Stimulated activated naive CD8-positive, alpha-beta T cell treated with anti-CD3 and anti-CD28 coated beads, Interleukin-15, Interleukin-2, amounts not matched to agents 100 ng/mL and 50 ng/mL, for 24 hours (primary cell): ENCODE data around the gene ABHD16B.
A peak's percentile ranks its signal among the peaks of the same experiment; 100 is the strongest.

Source experiments
- H3K27ac Mint-ChIP-seq: one replicate; pipeline ENCODE4 v1.8.0; 2021; ENCODE audit warnings: mild to moderate bottlenecking, mixed read lengths
- H3K27me3 Mint-ChIP-seq: one replicate; pipeline ENCODE4 v1.8.0; 2021; ENCODE audit warnings: mixed read lengths
- H3K36me3 Mint-ChIP-seq: one replicate; pipeline ENCODE4 v1.8.0; 2021; ENCODE audit warnings: low read depth, mixed read lengths
- H3K4me1 Mint-ChIP-seq: one replicate; pipeline ENCODE4 v1.8.0; 2021; ENCODE audit warnings: low read depth, mixed read lengths
- H3K4me3 Mint-ChIP-seq: one replicate; pipeline ENCODE4 v1.8.0; 2021; ENCODE audit warnings: mild to moderate bottlenecking, mixed read lengths
- H3K9me3 Mint-ChIP-seq: one replicate; pipeline ENCODE4 v1.8.0; 2021; ENCODE audit warnings: mixed read lengths

The ABHD16B gene

DNA sequence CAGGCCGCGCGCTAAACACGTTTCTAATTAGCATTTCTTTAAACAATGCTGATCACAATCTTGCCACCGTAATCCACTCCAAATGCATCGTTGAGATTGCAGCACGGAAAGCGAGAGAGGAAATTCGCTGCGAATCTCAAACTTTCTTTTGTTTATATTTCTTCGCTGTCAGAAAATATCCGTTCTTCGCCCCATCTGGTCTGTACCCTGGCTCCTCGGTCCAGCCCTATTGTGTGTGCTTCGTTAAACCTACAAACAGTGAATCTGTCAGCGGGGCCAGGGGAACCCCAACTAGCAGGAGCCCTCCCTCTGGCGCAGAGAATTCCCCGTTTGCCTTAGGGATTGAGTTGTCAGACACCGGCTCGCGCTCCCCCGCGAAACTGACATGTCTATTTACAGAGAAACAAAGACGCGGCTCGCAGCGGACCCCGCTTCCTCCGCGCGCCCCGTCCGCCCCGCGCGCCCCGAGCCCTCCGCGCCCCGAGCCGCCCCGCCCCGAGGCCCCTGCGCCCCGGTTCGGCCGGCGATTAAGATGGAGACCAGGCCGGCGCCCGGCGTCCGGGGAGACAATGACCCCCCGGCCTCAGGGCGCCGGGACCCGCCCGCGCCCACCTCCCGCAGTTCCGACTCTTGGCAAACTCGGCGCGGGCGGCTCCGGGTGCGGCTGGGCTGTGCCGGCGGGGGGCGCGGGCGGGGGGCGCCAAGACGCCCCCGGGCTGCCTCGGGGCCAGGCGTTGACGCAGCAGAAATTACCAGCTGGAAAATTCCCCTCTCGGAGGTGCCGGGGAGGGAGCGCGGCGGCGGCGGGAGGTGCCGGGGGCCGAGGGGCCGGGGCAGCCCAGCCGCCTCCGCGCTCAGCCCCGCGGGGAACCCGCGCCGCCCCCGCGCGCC, 31.1 kb upstream of the ABHD16B start:
- no peaks in the 10 kb centered on the region for H3K36me3 Mint-ChIP-seq
- peak overlapping the region; percentile 57 for H3K27ac Mint-ChIP-seq
- H3K27me3 Mint-ChIP-seq = peaks cover 31% of the 10 kb centered on the region
- peak overlapping the region; percentile 81 for H3K4me3 Mint-ChIP-seq
- H3K9me3 Mint-ChIP-seq = no peaks in the 10 kb centered on the region
- peaks cover 18% of the 10 kb centered on the region for H3K4me1 Mint-ChIP-seq

DNA sequence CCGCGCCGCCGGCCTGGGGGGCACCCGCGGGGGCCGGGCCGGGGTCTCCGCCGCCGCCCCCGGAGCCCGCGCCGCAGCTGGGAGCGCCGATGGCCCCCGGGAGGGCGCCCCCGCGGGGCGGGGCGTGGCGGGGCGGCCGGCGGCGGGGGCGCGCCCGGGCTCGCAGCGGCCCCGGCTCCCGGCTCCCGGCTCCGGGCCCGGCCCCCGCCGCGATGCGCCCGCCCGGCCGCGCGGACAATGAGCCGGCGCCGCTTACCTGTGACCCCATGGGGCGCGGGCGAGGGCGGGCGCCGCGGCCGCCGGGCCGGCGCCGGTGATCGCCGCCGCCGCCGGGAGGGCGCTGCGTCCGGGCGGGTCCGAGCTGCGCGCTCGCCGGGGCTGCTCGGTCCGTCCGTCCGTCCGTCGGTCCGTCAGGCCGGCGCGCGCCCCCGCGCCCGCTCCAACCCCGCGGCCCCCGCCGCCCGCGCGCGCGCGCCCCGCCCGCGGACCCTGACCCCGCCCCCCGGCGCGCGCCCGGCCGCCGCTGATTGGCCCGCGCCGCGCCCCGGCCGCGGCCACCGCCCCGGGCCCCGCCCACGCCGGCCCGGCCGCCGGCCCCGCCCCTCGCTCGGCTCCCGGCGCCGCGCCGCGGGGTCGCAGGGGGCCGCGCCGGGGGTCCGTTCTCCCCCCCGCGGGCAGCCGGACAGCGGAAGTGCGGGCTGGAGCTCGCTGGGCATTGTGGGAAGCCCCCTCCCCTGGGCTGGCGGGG, 30.3 kb upstream of the ABHD16B start, which contains the start of gene ZBTB46:
Gene ZBTB46, minus strand, starts transcription at position 424 of the 748 bp plus-strand sequence. CDS start 40,507 bp downstream, outside the sequence.
- Mint-ChIP-seq H3K27ac (no peak within 1 kb of the TSS), H3K4me3 (peak within 1 kb of the TSS; percentile 81)

GRCh38 chr20:63831646-63831992, 29.7 kb upstream of the ABHD16B start:
- H3K36me3 Mint-ChIP-seq = no peaks in the 10 kb centered on the region
- no peaks in the 10 kb centered on the region for H3K9me3 Mint-ChIP-seq
- H3K27ac Mint-ChIP-seq = no peak overlapping the region
- H3K4me3 Mint-ChIP-seq = no peak overlapping the region
- peaks cover 22% of the 10 kb centered on the region for H3K27me3 Mint-ChIP-seq
- H3K4me1 Mint-ChIP-seq = peaks cover 10% of the 10 kb centered on the region

More for the DNA sequence above, 30.3 kb upstream of the ABHD16B start, which contains the start of gene ZBTB46:
- no peaks in the 10 kb centered on the region for H3K9me3 Mint-ChIP-seq
- H3K27me3 Mint-ChIP-seq = peaks cover 24% of the 10 kb centered on the region
- H3K36me3 Mint-ChIP-seq = no peaks in the 10 kb centered on the region
- peaks cover 12% of the 10 kb centered on the region for H3K4me1 Mint-ChIP-seq

DNA sequence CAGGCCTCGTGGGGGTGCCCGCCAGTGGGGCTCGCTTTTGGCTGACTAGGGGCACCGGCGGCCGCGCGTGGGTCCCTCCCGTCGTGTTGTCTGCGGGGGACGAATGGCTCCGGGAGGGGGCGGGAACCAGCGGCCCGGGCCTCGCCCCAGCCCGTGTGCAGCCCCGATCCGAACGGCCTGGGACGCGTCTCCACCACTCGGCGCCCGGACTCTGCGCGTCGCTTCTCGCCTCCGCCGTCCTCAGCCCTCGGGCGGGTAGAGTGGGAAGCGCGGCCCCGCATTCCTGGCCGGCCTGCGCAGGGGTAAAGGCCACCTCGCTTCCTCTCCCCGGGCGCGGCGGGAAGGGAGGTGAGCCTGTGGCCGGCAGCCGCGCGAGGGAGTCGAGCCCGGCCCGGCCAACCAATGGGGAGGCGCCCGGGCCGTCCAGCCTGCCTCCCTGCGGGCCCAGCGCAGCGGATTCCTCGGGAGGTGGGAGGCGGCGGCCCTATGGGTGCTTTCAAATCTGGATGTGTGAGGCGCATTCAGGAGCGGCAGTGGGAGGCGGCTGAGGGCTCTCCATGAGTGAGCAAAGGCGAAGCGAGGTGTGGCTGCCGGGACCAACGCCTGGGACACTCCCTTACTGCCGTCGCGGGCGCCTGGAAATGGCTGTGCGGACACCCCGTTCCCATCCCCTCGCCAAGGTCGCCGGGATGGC, 29.2 kb upstream of the ABHD16B start:
- H3K4me1 Mint-ChIP-seq = peaks cover 10% of the 10 kb centered on the region
- no peaks in the 10 kb centered on the region for H3K9me3 Mint-ChIP-seq
- H3K27me3 Mint-ChIP-seq = peaks cover 22% of the 10 kb centered on the region
- no peak overlapping the region for H3K27ac Mint-ChIP-seq
- no peak overlapping the region for H3K4me3 Mint-ChIP-seq
- no peaks in the 10 kb centered on the region for H3K36me3 Mint-ChIP-seq

GRCh38 chr20:63833776-63834490, 27.4 kb upstream of the ABHD16B start:
- Mint-ChIP-seq H3K9me3 (no peaks in the 10 kb centered on the region), H3K36me3 (no peaks in the 10 kb centered on the region), H3K4me3 (no peak overlapping the region), H3K4me1 (peaks cover 10% of the 10 kb centered on the region), H3K27ac (no peak overlapping the region), H3K27me3 (peaks cover 12% of the 10 kb centered on the region)

- H3K4me1 Mint-ChIP-seq = peaks cover 7% of the 10 kb centered on the region
- H3K4me3 Mint-ChIP-seq = no peak overlapping the region
- peaks cover 7% of the 10 kb centered on the region for H3K27me3 Mint-ChIP-seq
- H3K36me3 Mint-ChIP-seq = no peaks in the 10 kb centered on the region
- no peaks in the 10 kb centered on the region for H3K9me3 Mint-ChIP-seq
- H3K27ac Mint-ChIP-seq = no peak overlapping the region
These were observed 26.8 kb upstream of the ABHD16B start for GRCh38 chr20:63834491-63834880.

DNA sequence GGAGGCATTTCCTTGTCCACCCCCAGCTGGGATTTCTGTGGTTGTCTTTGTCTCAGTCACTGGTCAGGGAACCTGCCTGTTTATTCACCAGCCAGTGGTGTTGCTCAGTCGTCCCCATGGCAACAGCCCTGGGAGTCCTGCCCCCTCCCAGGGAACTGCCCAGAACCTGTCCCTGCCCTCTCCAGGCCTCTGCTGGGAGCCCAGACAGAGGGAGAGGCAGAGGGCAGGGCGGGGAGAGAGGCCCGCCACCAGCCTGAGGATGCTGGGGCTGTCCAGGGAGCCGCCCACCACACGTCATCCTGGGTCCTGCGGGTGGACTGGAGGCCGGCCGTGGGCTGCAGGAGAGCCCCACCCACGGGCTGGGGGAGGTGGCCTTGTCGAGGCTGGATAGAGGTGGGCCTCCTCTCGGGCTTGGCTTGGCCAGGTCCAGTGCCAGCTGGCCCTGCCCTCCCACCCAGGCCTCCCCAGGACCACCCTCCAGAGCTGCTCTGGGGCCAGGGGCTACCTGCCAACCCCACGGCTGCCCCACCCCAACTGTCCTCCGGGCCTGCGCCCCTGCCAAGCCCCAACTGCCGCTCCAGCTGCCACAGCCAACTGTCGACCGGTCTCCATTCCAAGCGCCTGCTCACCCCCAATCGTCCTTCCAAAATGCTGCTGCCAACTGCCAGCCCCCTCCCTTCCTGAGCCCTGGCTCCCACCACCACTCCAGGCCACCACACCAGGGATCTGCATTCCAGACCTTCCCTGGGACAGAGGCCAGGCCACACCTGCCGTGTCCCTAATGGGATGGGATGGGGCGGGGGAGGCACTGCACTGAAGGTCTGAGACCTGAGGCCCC, 26.1 kb upstream of the ABHD16B start:
- H3K4me3 Mint-ChIP-seq = no peak overlapping the region
- H3K36me3 Mint-ChIP-seq = no peaks in the 10 kb centered on the region

DNA sequence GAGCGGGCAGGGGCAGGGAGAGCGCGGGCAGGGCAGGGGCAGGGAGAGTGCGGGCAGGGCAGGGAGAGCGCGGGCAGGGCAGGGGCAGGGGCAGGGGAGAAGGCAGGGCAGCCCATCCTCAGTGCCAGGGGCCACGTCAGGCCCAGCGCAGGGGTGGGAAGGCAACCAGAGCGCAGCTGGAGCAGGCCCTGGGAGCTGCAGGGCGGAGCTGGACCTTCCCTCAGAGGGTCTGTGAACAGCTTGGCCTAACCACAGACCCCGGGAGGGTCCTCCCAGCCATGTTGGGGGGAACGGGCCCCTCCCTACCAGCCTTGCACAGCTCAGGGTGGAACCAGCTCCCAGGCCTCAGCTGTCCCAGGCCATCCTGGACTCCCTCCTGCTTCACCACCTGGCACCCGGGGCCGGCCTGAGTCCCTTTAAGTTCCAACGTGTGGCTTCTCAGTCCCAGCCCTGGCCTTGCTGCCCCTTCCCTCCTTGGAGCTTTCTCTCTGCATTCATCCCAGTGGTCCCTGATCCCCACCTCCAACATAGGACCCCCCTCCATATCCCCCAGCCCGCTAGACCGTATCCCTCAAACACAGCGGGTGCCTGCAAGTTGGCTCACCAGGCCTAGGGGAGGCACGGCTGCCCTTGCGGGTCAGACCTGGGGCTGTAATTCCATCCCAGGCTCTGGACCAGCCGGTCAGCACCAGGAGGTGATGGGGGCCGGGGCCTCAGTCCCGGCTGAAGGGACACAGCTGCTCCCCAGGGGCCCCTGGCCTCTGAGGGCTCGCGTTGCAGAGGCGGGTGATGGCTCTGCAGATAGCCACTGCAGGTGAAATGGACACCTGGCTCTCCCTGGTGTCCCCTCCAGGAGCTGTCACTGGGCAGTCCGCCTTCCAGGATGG, 24.6 kb upstream of the ABHD16B start:
- no peaks in the 10 kb centered on the region for H3K4me1 Mint-ChIP-seq
- no peaks in the 10 kb centered on the region for H3K9me3 Mint-ChIP-seq
- H3K4me3 Mint-ChIP-seq = no peak overlapping the region
- no peaks in the 10 kb centered on the region for H3K36me3 Mint-ChIP-seq
- no peak overlapping the region for H3K27ac Mint-ChIP-seq
- H3K27me3 Mint-ChIP-seq = peaks cover 3% of the 10 kb centered on the region

More for the DNA sequence above, 26.1 kb upstream of the ABHD16B start:
- Mint-ChIP-seq H3K9me3 (no peaks in the 10 kb centered on the region), H3K27ac (no peak overlapping the region), H3K4me1 (no peaks in the 10 kb centered on the region), H3K27me3 (peaks cover 1% of the 10 kb centered on the region)

GRCh38 chr20:63837479-63837878, 23.8 kb upstream of the ABHD16B start:
- H3K9me3 Mint-ChIP-seq = no peaks in the 10 kb centered on the region
- no peaks in the 10 kb centered on the region for H3K36me3 Mint-ChIP-seq
- H3K27ac Mint-ChIP-seq = no peak overlapping the region
- peaks cover 8% of the 10 kb centered on the region for H3K27me3 Mint-ChIP-seq
- no peak overlapping the region for H3K4me3 Mint-ChIP-seq
- H3K4me1 Mint-ChIP-seq = peaks cover 4% of the 10 kb centered on the region

DNA sequence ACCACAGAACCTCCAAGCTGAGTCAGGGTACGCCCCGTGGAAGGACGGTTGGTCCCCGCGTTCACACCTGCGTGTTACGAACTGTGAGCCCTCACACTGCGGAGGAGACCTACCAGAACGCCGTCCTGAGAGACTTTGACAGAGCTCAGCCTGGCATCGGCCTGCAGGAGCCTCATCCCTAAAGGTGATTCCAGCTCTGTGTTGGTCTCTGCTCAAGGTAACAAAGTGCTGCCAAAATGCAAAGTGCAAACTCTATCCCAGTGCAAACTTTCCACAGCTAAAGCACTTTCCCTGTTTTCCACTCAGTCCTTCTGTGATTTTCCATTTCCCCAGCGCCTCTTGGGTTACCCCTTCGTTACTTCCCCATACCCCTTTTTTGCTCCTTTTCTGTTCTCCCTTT, 21.7 kb upstream of the ABHD16B start:
- Mint-ChIP-seq H3K4me1 (peaks cover 4% of the 10 kb centered on the region), H3K27me3 (peaks cover 22% of the 10 kb centered on the region), H3K36me3 (no peaks in the 10 kb centered on the region), H3K27ac (no peak overlapping the region), H3K9me3 (no peaks in the 10 kb centered on the region), H3K4me3 (no peak overlapping the region)

DNA sequence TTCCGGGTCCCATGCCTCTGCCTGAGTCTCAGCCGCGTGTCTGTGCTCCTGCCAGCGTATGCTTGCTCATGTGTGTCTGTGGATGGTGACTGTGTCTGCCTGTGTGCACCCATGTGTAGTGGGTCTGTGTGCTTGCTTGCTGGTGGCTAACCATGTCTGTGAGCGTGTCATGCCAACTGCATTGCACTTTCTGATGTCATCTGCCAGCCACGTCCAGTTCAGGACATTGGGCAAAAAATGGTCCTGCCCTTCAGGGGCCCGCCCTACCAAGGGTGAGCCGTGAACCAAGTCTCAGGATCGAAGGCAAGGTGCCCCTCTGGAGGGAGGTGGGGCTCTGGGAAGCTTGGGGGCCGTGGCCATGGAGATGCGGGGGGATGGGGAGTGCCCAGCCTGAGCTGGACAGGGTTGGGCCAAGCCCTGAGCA, 20.9 kb upstream of the ABHD16B start:
- Mint-ChIP-seq H3K36me3 (no peaks in the 10 kb centered on the region), H3K9me3 (no peaks in the 10 kb centered on the region), H3K27ac (peak overlapping the region; percentile 37), H3K4me3 (no peak overlapping the region), H3K4me1 (peaks cover 4% of the 10 kb centered on the region), H3K27me3 (peaks cover 26% of the 10 kb centered on the region)

- no peaks in the 10 kb centered on the region for H3K9me3 Mint-ChIP-seq
- H3K27ac Mint-ChIP-seq = no peak overlapping the region
- no peak overlapping the region for H3K4me3 Mint-ChIP-seq
- H3K27me3 Mint-ChIP-seq = peaks cover 30% of the 10 kb centered on the region
- H3K4me1 Mint-ChIP-seq = peaks cover 8% of the 10 kb centered on the region
- no peaks in the 10 kb centered on the region for H3K36me3 Mint-ChIP-seq
These were observed 19.0 kb upstream of the ABHD16B start for GRCh38 chr20:63842258-63842657.

- Mint-ChIP-seq H3K4me3 (no peak overlapping the region), H3K27ac (no peak overlapping the region), H3K9me3 (no peaks in the 10 kb centered on the region), H3K4me1 (peaks cover 8% of the 10 kb centered on the region), H3K36me3 (no peaks in the 10 kb centered on the region), H3K27me3 (peaks cover 30% of the 10 kb centered on the region)
These were observed 18.1 kb upstream of the ABHD16B start for GRCh38 chr20:63843222-63843621.
